Measurements from ENCODE around the gene RALGDS.

RALGDS gene

DNA sequence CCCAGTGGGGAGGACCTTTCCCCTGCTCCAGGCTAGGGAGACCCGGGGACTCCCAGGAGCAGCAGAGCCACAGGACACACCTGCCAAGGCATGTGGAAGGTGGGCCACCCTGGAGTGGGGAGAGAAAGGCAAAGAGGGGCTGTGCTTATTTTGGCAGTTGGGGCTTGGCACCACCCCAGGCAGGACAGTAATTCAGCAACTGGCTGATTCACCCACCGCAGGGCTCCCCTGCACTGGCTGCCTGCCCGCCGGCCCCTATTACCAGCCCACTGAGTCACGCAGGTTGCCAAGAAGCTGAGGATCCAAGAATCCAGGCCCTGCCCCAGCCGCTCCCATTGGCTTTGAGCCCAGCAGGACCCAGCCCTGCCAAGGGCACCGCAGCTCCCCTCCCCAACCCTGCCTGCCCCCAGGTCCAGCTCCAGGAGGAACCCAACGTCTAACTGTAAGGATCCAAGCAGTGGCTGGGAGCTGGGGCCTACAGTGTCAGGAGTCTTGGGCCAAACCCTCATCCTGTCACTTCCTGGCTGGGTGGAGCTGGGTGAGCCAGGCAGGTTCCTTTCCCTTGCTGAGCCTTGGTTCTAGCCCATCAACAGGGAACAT is 14.2 kb upstream of the RALGDS start:
- no peak for DNase-seq (ENCODE audit: low spot score)
- TF ChIP-seq, protein P1, sequence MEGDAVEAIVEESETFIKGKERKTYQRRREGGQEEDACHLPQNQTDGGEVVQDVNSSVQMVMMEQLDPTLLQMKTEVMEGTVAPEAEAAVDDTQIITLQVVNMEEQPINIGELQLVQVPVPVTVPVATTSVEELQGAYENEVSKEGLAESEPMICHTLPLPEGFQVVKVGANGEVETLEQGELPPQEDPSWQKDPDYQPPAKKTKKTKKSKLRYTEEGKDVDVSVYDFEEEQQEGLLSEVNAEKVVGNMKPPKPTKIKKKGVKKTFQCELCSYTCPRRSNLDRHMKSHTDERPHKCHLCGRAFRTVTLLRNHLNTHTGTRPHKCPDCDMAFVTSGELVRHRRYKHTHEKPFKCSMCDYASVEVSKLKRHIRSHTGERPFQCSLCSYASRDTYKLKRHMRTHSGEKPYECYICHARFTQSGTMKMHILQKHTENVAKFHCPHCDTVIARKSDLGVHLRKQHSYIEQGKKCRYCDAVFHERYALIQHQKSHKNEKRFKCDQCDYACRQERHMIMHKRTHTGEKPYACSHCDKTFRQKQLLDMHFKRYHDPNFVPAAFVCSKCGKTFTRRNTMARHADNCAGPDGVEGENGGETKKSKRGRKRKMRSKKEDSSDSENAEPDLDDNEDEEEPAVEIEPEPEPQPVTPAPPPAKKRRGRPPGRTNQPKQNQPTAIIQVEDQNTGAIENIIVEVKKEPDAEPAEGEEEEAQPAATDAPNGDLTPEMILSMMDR (IDR thresholded peaks at IDR 0.05; ENCODE audit: extremely low read depth, insufficient read depth, missing control alignments): no peak
- in situ Hi-C loops (cut with MboI; ENCODE audit: low pct_unique_long_range_greater_than_20kb, low sequenced_read_pairs, unreplicated experiment): no loop called here

DNA sequence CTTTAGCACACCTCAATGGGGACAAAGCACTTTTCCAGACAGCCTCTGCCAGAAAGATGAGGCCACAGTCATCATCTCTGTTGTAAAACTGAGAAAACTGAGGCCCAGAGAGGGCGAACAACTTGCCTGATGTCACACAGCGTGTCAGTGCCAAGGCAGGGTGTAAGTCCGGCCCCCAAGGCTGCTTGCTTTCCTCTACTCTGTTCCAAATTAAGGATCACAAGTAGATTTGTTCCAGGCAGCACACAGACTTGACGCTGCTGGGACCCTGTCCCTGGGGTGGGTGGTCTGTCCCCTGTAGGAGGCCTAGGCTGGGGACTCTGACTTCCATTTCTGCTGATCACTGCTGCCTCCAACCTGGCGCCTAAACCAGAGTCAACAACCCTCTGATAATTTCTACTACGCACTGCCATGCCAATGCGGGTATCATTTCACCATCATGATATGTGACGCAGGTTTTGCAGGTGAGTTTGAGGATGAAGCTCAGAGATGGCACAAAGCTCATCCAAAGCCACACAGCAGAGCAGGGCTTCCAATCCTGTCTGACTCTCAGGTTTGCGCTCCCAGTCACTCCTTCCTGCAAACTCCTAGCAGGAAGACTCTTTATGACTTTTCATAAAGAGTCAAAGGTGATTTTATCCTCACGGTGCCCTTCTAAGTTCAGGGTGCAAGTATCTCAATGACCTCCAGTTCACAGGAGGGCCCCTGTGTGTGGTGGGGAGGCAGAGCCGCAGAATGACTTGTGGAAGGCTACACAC is 13.5 kb upstream of the RALGDS start:
- in situ Hi-C loops (cut with MboI; ENCODE audit: low pct_unique_long_range_greater_than_20kb, low sequenced_read_pairs, unreplicated experiment): no loop called here
- no peak for DNase-seq (ENCODE audit: low spot score)
- TF ChIP-seq, protein P1 (IDR thresholded peaks at IDR 0.05; ENCODE audit: extremely low read depth, insufficient read depth, missing control alignments): no peak

DNA sequence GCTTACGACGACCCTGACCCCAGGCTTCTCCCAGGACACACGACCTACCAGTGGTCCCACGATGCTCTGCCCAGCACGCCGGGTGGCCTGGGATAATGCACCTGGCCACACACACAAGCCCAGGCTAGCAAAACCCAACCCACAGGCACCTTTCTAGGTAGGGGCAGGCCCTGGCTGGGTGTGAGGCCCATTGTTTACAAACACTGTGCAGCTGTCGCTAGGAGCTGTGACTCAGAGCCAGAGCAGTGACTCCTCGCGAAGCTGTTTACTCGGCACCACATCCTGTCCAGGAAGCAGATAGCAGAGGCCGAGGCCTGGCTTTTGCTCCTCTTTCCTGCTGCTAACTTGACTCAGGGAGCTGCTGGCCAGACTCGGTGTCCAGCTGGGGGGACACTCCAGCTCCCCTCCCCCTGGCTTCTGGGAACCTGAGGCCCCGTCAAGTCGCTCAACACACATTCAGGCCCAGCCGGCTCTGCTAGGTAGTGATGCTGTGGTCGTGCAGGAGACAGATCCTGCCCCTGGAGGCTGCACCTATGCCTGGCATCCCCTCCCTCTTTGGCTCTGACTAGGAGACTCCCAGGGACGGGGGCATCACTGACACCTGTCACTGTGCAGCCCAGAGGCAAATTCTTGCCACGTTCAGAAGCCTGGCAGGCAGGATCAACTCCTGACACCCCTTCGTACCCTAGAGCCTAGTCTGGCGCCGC is 12.8 kb upstream of the RALGDS start:
- DNase-seq (ENCODE audit: low spot score): peak; percentile 97
- in situ Hi-C loops (cut with MboI; ENCODE audit: low pct_unique_long_range_greater_than_20kb, low sequenced_read_pairs, unreplicated experiment): no loop called here
- TF ChIP-seq, protein P1 (IDR thresholded peaks at IDR 0.05; ENCODE audit: extremely low read depth, insufficient read depth, missing control alignments): no peak

DNA sequence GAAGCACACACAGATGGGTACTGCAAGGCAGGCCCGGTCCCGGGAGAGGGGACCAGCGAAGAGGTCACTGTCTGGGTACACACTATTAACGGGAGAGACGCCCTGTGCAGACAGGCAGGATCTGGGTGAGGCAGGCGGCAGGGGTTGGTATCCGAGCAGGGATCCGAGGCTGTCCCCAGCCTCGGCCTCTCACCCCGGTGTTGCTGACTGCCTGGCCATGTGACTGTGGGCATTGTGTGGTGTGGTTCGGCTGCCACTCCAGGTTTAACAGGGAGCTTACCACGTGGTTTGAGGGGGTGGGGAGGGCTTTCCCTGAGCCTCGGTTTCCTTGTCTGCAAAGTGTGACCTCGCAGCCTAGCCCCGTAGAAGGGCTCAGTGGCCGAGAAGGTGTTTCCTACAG is 11.1 kb upstream of the RALGDS start:
- TF ChIP-seq, protein P1 (IDR thresholded peaks at IDR 0.05; ENCODE audit: extremely low read depth, insufficient read depth, missing control alignments): no peak
- DNase-seq (ENCODE audit: low spot score): no peak
- in situ Hi-C loops (cut with MboI; ENCODE audit: low pct_unique_long_range_greater_than_20kb, low sequenced_read_pairs, unreplicated experiment): no loop called here

DNA sequence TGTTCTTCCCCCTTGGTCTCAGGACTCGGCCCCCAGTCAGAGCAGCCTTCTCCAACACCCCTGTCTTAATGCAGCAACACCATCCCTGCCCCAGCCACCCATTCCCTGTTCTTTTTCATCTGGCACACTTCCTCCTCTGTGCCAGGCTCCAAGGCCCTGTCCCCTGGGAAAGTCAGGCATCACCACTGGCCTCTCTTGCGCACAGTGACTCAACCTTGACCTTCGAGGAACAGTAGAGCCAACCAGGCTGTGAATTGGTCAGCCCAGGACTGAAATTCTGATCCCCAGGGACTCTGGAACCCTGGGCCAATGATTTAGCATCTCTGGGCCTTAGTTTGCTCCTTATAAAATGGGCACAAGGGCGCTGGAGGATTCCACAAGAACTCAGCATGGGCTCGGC is 10.5 kb upstream of the RALGDS start:
- in situ Hi-C loops (cut with MboI; ENCODE audit: low pct_unique_long_range_greater_than_20kb, low sequenced_read_pairs, unreplicated experiment): no loop called here
- DNase-seq (ENCODE audit: low spot score): no peak
- TF ChIP-seq, protein P1 (IDR thresholded peaks at IDR 0.05; ENCODE audit: extremely low read depth, insufficient read depth, missing control alignments): no peak

DNA sequence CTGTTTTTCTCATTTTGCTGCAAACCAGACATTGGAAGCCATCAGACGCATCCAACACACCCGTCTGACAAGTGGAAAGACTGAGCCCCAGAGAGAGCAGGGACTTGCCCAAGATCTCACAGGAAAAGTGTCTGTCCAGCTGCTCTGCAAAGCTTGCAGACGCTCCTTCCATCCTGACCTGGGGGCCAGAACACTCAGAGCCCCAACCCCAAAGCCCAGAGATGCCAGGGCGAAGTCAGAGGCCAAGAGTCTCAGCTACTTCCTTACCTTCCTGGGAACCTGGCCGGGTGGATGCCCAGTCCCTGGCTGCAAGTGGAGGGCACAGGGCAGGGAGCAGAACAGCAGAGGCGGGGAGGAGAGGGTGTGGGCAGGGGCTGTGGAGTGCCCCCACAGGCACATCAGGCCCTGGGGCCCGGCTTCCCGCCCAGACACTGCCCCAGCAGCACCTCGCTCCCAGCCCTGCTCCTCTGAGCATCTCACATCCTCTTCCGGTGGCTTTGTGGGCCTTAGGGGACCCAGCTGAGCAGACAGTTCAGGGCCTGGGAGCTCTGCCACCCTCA is 9.7 kb upstream of the RALGDS start:
- in situ Hi-C loops (cut with MboI; ENCODE audit: low pct_unique_long_range_greater_than_20kb, low sequenced_read_pairs, unreplicated experiment): no loop called here

More for the DNA sequence above, 9.7 kb upstream of the RALGDS start:
- DNase-seq (ENCODE audit: low spot score): peak; percentile 83
- TF ChIP-seq, protein P1 (IDR thresholded peaks at IDR 0.05; ENCODE audit: extremely low read depth, insufficient read depth, missing control alignments): no peak

All from GM13977 (cell line).